Fibroblast of lung (primary cell): Measurements from ENCODE around the gene PPFIA2. TPM values are rescaled to one million over a fixed set of nuclear protein-coding genes. Genes with fewer than 3 reads are reported as not detected.

Experiments
- DNase-seq, 2 donors: peaks; one replicate each; pipeline versions ENCODE4 v3.0.0 to v3.0.0-alpha.2; 2010; ENCODE audit warnings: low read depth in 2 of 2
- H2AFZ ChIP-seq: 2 replicates; pipeline ENCODE4 v1.5.1; 2012; ENCODE audit warnings: low read length, control low read depth, inconsistent platforms
- H3K27ac ChIP-seq: 2 replicates; pipeline ENCODE4 v1.5.1; 2011; ENCODE audit warnings: low read length, control low read depth; ENCODE audit not compliant: insufficient read depth
- H3K27me3 ChIP-seq: 2 replicates; pipeline ENCODE4 v1.5.1; 2011; ENCODE audit warnings: mild to moderate bottlenecking, low read length; ENCODE audit not compliant: control insufficient read depth, insufficient read depth
- H3K36me3 ChIP-seq: 2 replicates; pipeline ENCODE4 v1.5.1; 2011; ENCODE audit warnings: low read length; ENCODE audit not compliant: control insufficient read depth, insufficient read depth
- H3K4me1 ChIP-seq: 2 replicates; pipeline ENCODE4 v1.5.1; 2011; ENCODE audit warnings: low read length; ENCODE audit not compliant: control insufficient read depth, insufficient read depth; ENCODE audit errors: extremely low read depth
- H3K4me2 ChIP-seq: 2 replicates; pipeline ENCODE4 v1.5.1; 2011; ENCODE audit warnings: low read length, control low read depth; ENCODE audit not compliant: insufficient read depth; ENCODE audit errors: extremely low read depth
- H3K4me3 ChIP-seq, 4 experiments: fragments of 200-600 bp in 1 of 4; sonication (generic) in 1 of 4; replicated peaks in 1 of 4; 2 replicates each; pipeline ENCODE4 v1.5.1; 2011 to 2016; ENCODE audit warnings: low read length in 4 of 4, low read depth in 3 of 4, mild to moderate bottlenecking in 3 of 4, control low read depth in 2 of 4, inconsistent platforms in 1 of 4, mixed read lengths in 1 of 4; ENCODE audit not compliant: insufficient read depth in 1 of 4; ENCODE audit errors: control extremely low read depth in 1 of 4
- H3K79me2 ChIP-seq: 2 replicates; pipeline ENCODE4 v1.5.1; 2012; ENCODE audit warnings: mild to moderate bottlenecking, low read length, inconsistent platforms; ENCODE audit not compliant: control insufficient read depth, insufficient read depth
- H3K9ac ChIP-seq: 2 replicates; pipeline ENCODE4 v1.5.1; 2011; ENCODE audit warnings: mild to moderate bottlenecking, low read length, control low read depth; ENCODE audit not compliant: insufficient read depth
- H3K9me3 ChIP-seq: 2 replicates; pipeline ENCODE4 v1.5.1; 2012; ENCODE audit warnings: low read depth, low read length; ENCODE audit not compliant: control insufficient read depth, insufficient read depth
- H4K20me1 ChIP-seq: 2 replicates; pipeline ENCODE4 v1.5.1; 2011; ENCODE audit warnings: low read length; ENCODE audit not compliant: control insufficient read depth, insufficient read depth; ENCODE audit errors: extremely low read depth
- CTCF ChIP-seq, 2 donors: IDR thresholded peaks in 1 of 2; conservative IDR thresholded peaks in 1 of 2; 1 replicate in 1 of 2; 2 replicates in 1 of 2; pipeline ENCODE4 v1.5.1; 2011 to 2012; ENCODE audit warnings: low read length in 2 of 2, control low read depth in 1 of 2, inconsistent platforms in 1 of 2, low read depth in 1 of 2, mild to moderate bottlenecking in 1 of 2
- EZH2 ChIP-seq: IDR thresholded peaks from 2 replicates; pipeline ENCODE4 v1.5.1; 2012; ENCODE audit warnings: low read length, control low read depth, mild to moderate bottlenecking; ENCODE audit errors: missing control alignments
- polyA plus RNA-seq, 2 donors: library from polyadenylated mRNA; depleted of rRNA in 1 of 2; stranded (reverse) in 1 of 2; unstranded in 1 of 2; fragments of >200 nt; gene quantifications; 2 replicates each; pipeline ENCODE4 v1.2.1, GENCODE V29; 2011 to 2012; ENCODE audit warnings: missing spikeins in 1 of 2
- total RNA-seq: library from RNA; depleted of rRNA; stranded (reverse); fragments of >200 nt; gene quantifications from 2 replicates; pipeline ENCODE4 v1.2.1, GENCODE V29; 2014

The PPFIA2 gene
- total and polyA plus RNA-seq, 2 donors (not counting 1 experiment from before 2014, with no cell fraction given) = 0.54 to 2.1 TPM

GRCh38 chr12:81370456-81370855 lies 388.7 kb downstream of the PPFIA2 start:
- no peak overlapping the region for H3K4me3 ChIP-seq
- H3K4me2 ChIP-seq = no peak overlapping the region
- H3K36me3 ChIP-seq = no peaks in the 10 kb centered on the region
- no peak overlapping the region for H2AFZ ChIP-seq
- no peaks in the 10 kb centered on the region for H3K4me1 ChIP-seq
- H4K20me1 ChIP-seq = no peaks in the 10 kb centered on the region
- TF ChIP-seq CTCF (conservative IDR thresholded peaks at IDR 0.05 in 1 of 2, IDR thresholded peaks at IDR 0.05 in 1 of 2; ENCODE audit: low read depth in 1 of 2, low read length in 2 of 2) (no peak), EZH2 (no peak)
- H3K9me3 ChIP-seq = no peaks in the 10 kb centered on the region
- no peak overlapping the region for H3K27ac ChIP-seq
- H3K9ac ChIP-seq = no peak overlapping the region
- H3K79me2 ChIP-seq = no peaks in the 10 kb centered on the region
- DNase-seq = no peak
- no peaks in the 10 kb centered on the region for H3K27me3 ChIP-seq

- Histone ChIP-seq H3K4me2 (no peak overlapping the region), H3K27ac (no peak overlapping the region), H2AFZ (no peak overlapping the region), H3K36me3 (no peaks in the 10 kb centered on the region), H3K79me2 (no peaks in the 10 kb centered on the region), H3K4me1 (no peaks in the 10 kb centered on the region), H4K20me1 (no peaks in the 10 kb centered on the region), H3K27me3 (no peaks in the 10 kb centered on the region), H3K9ac (no peak overlapping the region), H3K4me3 (no peak overlapping the region), H3K9me3 (no peaks in the 10 kb centered on the region)
- no peak for TF ChIP-seq CTCF (conservative IDR thresholded peaks at IDR 0.05 in 1 of 2, IDR thresholded peaks at IDR 0.05 in 1 of 2; ENCODE audit: low read depth in 1 of 2, low read length in 2 of 2)
- TF ChIP-seq EZH2 = no peak
- DNase-seq = no peak
Measured at GRCh38 chr12:81369175-81369574, 390.0 kb downstream of the PPFIA2 start.

- TF ChIP-seq CTCF (conservative IDR thresholded peaks at IDR 0.05 in 1 of 2, IDR thresholded peaks at IDR 0.05 in 1 of 2; ENCODE audit: low read depth in 1 of 2, low read length in 2 of 2) (no peak), EZH2 (no peak)
- no peak overlapping the region for H2AFZ ChIP-seq
Measured at GRCh38 chr12:81365284-81365683, 393.9 kb downstream of the PPFIA2 start.

More at GRCh38 chr12:81365284-81365683, 393.9 kb downstream of the PPFIA2 start:
- Histone ChIP-seq H3K4me1 (no peaks in the 10 kb centered on the region), H3K9ac (no peak overlapping the region), H3K4me2 (no peak overlapping the region), H4K20me1 (no peaks in the 10 kb centered on the region), H3K79me2 (no peaks in the 10 kb centered on the region), H3K9me3 (no peaks in the 10 kb centered on the region), H3K27ac (no peak overlapping the region), H3K4me3 (no peak overlapping the region), H3K27me3 (no peaks in the 10 kb centered on the region), H3K36me3 (no peaks in the 10 kb centered on the region)
- DNase-seq = no peak
